Stimulated activated CD8-positive, alpha-beta memory T cell treated with anti-CD3 and anti-CD28 coated beads, Interleukin-15, amount 100 ng/mL, for 4 hours (primary cell): Measurements from ENCODE around the gene SSR2.
"Not testable (repeated sequence)": the region's sequence is repeated elsewhere in the genome, so short reads cannot be mapped to it uniquely, and the experiment has no call there.

ENCODE experiments used
- DNase-seq, 2 donors: peaks; one replicate each; pipeline ENCODE4 v3.0.0-alpha.2; 2020; ENCODE audit warnings: low read depth in 2 of 2

The SSR2 gene

DNA sequence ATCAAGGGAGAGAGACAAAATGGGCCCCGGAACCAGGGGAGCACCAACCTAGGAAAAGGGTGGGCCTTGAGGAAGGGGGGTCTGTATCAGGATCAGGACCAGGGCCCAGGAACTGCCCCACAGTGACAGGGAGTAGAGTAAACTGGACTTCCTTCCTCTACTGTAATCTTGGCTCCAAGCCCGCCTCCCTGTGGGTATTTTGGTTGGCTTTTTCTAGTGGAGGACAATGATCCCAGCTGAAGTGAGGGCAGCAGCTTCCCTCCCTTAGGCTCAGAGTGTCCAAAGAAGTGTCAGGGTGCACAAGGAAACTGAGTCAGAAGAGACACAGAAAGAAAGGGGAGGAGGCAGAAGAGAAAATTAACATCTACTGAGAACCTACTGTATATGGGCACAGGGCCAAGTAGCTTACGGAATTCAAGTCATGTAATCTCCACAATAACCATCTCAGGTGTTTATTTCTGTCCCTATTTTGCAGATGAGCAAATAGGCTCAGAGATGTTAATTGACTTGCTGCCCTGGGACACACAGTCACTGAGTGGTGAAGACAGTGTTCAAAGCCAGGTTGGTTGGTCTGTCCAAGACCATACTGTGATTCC is 28.0 kb upstream of the SSR2 start:
- DNase-seq: no peak

DNA sequence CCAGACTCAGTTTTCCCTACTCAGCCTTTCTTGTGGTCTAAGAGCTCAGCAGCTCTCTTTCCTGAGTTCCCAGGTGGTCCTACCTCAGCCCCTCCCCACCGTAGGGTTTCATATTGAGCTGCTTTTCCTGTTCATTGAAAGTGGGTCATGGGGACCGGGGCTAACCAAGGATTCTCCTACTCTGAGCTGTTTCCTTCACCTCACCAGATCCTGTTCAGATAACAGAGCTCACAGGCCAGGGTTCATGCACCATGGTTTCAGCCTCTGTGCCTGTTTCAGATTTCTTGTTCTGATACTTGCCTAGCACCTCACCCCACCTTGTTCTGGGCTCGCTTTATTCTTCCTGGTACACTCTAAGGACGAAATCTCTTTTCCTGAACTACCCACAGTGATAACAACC is 24.3 kb upstream of the SSR2 start:
- DNase-seq: no peak

DNA sequence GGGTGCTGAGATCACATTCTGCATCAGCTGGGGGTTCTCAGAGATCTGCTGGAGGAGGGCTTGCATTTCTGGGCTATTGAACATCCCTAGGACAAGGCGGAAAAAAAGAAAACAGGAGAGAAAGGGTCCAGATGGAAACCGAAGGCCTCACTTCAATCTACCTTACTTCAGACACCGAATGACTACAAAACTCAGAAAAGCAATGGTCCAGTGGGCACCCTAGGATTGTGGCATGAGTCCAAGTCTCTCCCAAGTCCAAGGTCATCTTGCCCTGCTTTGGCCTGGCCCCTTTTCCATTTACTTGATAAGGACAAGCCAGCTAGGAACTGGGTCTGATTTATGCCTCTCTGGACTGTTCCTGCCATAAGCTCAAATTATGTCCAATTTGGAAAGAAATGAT is 22.1 kb upstream of the SSR2 start:
- no peak for DNase-seq

DNA sequence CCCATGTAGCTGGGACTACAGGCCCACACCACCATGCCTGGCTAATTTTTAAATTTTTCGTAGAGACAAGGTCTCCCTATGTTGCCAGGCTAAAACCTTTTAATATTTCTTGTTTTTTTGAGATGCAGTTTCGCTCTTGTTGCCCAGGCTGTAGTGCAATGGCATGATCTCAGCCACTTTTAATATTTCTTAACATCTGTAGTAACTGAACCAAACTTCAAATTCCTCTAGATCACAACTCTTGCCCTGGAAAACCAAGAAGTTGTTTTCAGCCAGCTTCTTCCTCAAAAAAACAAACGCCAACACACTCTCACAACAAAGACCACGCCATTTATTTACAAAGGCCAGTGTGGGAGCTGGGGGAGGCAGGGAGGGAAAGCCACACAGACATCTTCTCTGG is 14.2 kb upstream of the SSR2 start:
- DNase-seq: not testable (repeated sequence)

DNA sequence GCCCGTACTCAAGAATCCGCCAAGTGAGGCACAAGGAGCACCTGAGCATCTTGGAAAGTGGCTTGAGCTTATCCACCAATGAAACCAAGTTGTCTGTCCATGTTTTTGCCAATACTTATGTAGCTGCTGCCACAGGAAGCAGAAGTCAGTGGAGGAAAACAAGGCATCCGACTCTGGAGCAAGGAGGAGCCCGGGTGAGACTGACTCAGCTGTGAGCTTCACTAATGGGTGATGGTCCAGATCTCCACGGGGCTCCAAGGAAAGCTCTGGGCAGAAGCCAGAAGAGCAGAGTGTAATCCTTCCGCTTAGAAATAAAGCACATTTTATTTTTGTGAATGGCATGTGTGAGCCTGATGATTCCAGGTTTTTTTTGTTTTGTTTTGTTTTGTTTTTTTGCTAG is 12.3 kb upstream of the SSR2 start:
- no peak for DNase-seq

DNA sequence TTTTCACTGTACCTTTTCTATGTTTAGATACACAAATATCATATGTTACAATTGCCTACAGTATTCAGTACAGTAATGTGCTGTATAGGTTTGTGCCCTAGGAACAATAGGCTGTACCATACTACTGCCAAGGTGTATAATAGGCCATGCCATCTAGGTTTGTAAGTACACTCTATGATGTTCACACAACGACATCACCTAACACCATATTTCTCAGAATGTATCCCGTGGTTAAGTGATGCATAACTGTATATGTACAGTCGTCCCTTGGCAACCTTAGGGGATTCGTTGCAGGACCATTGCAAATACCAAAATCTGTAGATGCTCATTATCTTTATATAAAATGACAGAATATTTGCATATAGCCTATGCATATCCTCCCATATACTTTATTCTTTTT is 5.8 kb upstream of the SSR2 start:
- no peak for DNase-seq

DNA sequence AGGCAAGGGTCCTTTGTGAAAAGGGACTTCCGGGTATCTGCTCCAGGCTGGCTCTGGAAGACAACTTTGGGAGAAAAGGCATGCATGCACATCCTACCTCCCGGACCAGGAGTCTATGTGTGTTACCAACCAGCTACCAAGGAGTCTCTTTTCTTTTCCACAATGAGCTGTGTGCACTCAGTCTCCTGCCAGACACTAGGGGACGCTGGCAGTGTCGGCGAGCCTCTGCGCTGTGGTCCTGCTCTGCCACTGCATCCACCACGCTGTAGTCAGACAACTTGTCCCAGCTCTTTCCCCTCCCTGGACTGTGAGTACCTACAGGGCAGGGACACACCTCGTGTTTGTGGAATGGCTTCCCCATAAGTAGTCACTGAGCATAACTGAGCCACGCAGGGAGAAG is 5.1 kb upstream of the SSR2 start:
- DNase-seq: no peak

DNA sequence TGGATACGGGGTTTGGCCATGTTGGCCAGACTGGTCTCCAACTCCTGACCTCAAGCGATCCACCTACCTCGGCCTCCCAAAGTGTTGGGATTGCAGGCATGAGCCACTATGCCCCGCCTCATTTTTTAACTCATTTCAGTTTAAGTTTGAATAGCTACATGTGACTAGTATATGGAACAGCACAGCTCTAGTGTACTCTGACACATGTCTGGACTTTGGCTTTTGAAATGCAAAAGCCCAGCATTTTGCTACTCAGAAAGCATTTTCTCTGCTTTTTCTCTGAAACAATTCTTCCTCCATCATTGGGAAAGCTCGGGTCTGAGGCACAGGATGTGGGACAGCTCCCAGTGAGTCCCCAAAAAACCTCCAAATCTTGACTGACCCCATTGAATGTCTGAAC is 4.0 kb upstream of the SSR2 start:
- no peak for DNase-seq

DNA sequence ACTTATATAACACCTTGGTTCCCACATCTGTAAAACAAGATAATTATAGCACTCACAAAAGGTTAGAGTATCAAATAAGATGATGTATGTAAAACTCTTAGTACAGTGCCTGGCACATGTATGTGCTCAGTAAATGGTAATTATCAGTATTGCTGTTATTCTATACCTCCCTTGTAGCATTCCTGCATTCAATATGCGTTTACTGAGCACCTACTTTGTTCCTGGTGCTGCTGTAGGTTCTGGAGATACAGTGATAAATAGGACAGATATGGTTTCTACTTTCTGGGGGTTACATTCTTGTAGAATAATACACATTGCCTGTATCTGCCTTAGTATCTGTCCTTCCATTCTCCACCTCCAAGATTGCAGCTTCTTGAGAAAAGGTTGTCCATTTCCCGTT is 1.2 kb upstream of the SSR2 start:
- no peak for DNase-seq

DNA sequence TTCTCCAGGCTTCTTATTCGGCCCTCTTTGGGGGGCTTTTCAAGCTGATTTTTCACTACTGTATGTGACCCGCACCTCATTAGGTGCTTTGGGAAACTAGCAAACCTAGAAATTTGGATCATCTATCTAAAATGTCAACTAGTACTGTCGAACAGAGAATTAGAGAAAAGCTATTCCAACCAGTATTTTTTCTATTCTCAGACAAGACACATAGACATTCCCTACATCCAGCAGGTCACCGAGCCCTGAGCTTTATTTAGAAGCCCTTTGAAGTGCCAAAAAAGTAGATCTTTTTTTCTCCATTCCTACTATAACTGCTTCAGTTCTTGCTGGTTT is 310 bp upstream of the SSR2 start:
- no peak for DNase-seq

DNA sequence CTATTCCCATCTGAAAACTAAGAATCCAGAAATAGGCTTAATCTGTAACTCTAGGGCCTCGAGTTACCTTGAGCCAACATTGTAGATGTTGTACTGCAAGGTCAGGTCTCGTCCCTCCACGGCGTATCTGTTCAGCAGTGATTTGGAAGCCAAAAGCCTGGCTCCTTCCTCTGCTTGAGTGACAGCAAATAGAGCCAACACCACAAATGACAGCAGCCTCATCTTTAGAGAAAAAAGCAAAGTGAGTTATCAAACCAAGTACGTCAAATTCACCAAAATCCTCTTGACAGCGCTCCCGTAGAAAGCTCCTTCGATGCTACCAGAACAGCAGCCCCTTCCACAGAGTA is 832 bp downstream of the SSR2 start:
- DNase-seq: no peak

DNA sequence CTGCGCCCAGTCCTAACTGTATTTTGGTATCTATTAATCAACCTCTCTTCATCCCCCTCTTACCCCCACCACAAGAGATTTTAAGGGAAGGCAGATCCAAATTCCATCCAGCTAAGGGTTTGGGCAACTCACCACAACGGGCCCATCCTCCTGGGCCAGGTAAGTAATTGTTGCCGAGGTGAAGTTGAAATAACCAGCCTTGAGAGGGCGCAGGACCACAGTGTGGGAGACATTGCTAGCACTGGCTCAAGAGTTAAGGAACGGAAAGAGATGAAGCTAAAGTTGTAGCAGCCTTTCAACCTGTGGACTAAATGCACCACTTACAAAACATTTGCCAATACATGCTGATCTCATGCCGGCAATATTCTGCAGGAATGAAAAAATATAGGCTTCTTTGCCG is 5.9 kb downstream of the SSR2 start:
- no peak for DNase-seq

DNA sequence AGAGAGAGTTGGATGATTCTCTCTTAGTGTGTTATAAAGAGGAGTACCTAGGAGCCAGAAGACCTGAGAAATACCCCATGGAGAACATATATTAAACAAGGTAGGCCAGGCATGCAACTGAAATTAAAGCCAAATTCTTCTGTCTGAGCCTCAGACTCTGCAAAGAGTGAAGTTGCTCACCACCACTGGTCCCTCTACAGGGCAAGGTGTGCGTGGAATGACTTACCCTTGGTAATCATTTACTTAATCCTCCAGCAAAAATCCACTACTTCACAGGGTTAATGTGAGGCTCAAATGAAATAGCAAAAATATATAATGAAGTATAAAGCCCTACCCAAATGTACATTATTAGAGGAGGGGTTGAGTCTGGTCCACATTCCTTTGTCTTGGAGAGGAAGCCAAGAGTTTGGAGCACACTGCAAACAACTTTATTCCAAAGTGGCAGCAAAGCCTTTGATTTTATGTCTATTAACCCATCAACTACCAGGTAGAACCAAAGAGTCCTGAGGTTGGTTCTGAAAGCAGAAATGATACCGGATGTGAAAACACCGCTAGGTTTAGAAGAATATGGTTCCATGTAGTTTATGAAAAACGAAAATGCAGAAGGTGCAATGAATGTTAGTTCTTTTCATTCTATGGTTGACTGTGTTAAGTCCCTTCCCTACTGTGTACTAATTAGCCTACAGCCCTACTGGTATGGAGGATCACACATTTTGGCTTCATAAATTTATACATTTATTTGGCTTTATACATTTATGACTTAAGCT is 8.5 kb downstream of the SSR2 start:
- DNase-seq: no peak

DNA sequence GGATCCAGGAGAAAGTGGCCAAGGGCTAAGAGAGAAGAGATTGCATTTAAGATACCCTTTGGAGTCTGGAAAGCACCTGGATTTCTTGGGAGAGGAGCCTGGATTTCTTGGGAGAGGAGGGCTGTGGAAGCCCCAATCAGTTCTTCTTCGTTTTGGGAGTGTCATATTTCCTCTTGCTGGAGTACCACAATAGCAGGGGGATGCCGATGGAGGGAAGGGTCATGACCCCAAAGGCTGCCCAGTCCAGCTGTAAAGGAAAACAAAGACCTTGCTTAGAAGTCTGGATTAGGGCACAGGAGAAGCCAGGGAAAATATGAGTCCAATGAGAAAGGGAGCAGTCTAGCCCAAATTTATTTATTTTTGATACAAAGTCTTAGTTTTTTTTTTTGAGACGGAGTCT is 11.3 kb downstream of the SSR2 start:
- no peak for DNase-seq

DNA sequence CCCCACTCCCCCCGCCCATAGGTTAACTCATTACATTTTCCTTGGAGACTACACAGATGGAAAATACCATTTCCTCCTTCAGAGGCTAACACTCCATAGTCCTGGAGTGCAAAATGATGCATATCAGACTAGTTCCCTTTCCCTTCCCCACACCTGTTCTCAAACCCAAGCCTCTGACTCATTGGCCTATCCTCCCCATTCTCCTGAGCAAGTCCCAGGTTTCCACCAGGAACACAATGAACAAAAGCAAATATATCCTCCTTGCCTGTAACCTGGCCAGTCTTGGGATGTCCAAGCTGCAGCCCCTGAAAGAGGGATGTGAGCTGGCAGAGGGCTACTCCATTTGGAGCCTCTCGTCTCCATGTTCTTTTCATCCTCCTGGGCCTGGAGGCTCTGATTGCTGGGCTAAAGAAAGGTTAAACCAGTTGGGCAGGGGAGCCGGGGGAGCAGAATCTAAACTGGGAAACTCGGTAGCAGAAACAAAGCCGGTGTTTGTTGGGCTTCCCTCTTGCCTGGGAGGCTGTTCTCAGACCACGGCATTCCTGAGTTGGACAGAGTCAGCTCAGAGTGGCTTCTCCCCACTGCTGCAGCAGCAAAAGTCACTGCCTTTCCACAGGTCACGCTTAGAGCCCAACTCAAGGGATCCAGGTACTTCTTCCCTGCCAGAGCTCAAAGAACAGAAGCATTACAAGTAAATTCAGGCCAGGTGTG is 13.9 kb downstream of the SSR2 start:
- no peak for DNase-seq

DNA sequence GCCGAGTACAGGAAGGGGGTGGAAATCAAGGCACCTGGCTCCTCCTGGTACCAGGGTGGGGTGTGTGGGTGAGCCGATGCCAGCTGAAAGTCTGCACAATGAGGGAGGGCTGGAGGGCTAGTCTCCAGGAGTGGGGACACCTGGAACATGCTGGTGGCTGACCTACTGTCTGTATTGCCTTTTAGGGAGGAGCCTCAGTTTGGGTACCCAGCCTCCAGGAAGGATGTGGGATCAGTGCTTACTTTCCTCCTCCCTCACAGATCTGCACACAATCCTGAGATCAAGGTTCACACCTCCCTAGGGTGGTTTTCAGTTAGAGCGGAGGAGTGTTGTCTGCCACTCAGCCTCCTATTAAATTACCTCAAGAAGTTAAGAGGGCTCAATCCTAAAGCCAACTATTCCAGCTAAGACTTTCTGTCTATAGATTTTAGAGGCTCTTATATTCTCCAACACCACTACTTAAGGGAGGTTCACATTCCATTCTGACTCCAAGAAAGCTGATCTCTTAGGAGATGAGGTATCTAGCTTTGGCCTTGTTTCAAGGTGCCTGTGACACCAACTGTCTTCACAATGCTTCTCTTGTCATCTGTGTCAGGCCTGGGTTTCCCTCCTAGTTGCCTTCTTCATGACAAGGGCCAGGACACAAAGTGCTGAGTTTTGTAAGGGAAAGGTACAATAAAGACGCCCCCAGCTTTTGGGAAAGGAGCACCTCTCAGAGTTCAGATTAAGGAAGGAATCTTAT is 15.7 kb downstream of the SSR2 start:
- DNase-seq: no peak

DNA sequence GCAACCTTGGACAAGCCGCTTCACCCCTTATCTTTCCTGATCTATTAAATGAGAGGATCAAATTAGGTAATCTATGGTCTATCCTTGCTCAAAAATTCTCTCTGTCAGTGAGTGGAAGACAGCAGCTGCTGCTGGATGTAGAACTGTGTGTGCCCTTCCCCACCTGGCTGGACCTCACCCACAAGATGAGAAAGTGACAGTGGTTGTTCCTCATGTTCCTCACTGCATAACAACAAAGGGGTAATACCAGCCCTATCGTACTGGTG is 16.9 kb downstream of the SSR2 start:
- no peak for DNase-seq

DNA sequence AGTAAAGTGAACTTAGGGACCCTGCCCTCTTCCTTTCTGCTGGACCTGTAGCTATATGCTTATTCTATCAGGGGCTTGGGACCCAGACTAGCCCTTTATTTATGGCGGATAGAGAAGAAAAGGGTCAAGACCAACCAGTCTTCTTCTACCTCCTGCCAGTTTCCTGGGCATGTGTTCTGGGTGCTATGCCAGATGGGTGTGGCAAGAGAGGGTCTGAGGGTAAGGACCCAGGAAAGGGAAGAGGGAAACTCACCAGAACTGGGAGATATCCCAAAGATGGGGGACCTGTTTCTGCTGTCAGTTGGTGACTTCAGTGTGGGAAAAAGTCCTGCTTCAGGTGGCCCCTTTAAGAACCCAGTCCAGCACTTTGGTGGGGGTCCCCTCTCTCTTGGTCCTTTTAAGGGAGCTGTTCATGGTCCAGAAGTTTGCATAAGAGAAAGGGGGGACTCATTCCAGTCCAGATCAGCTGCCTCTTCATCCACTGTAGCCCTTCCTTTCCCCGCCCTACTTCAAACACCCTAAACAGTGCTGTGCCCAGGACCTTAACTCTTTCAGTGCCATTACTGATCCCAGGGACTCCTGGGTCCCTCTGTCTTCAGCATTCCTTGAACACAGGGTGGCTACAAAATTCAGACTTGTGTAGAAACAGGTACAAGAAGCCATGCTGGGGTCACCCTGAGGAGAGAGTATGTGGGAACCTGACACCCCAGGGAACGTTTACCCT is 18.4 kb downstream of the SSR2 start:
- no peak for DNase-seq

DNA sequence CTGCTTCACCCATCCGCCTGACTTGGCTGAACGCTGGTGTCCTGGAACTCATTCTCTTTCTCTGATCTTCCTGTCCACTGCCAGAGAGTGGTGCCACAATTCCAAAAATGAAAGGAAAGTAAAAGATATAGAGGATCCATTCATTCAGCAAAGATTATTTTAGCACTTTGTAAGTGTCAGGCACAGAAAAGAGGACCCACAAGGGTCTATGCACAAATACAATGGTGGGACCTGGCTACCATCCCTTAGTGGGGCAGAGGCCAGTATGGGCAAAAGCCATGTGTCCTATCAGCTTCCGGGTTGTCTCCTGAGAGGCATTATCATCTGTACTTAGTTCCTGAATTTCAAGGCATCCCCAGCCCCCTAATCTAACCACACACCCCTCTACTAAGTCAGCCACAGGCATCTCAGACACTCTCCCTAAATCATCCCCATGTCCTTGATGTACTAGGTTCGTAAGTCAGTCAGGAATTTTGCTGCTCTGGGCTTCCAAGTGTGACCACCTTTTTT is 19.0 kb downstream of the SSR2 start:
- DNase-seq: no peak

DNA sequence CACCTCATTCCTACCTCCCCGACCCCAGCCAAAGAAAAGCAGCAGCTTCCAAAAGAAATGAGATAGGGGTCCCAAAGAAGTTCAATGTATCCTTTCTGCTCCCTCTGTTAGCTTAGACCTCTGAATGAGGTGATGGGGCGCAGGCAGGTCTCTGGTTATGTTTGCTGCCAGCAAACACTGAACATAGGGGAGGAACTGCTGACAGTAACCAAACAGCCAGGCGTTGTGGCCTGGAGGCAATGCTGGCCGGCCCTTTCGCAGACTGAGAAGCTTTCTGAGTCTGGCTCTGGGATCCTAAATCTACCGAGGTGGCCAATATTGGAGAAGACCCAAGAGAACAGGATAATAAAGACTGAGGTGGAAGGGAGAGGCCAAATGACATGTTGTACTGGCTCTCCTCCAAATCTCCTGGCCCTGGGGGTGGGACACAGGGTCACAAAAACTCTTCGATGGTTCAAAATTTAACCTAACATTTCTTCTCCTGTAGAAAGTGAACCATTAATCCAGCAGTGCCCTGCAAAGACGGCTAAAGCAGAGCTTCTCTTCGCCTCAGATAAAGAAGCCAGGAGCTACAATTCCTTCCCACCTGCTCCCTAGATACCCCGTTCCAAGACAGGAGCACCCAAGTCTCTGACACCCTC is 19.6 kb downstream of the SSR2 start:
- DNase-seq: no peak

DNA sequence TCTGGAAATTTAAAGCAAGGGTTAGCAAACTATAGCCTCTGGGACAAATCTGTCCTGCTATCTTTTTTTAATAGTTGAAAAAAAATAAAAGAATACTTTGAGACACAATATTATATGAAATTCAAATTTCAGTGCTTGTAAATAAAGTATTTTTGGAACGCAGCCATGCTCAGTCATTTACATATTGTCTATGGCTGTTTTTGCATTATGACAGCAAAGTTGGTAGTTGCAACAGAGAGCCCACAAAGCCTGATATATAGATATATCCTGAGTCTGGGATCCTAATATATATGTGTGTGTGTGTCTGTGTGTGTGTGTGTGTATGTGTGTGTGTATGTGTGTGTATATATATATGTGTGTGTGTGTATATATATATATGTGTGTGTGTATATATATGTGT is 20.8 kb downstream of the SSR2 start:
- DNase-seq: no peak

DNA sequence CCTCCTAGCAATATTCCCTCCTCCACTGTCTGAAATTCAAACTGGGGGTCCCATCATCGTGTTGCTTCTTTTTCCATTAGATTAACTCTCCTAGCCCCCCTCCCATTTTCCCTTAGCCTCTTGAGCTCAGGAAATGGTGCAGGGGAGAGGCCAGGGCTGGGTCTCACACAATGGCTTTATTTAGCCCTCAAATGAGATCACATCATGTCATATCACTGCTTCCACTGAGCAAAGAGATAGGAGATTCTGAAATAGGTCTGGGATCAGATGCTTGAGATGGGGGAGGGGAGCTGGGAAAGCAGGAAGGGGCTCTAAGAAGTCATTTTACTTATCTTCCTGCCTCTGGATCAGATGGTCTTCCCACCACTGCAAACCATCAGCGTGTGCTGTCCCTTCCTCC is 24.6 kb downstream of the SSR2 start:
- no peak for DNase-seq
